Sigmoid colon (tissue), 4 donors: ENCODE results near the gene MEF2A.

Experiments used
- EP300 ChIP-seq, 4 donors: sonication (generic); formaldehyde crosslinking; IDR thresholded peaks; one replicate each; pipeline ENCODE4 v1.6.1; 2017; ENCODE audit warnings: antibody characterized with exemption in 4 of 4
- POLR2A ChIP-seq, 2 donors: fragments of 450-650 bp; IDR thresholded peaks; one replicate each; pipeline ENCODE4 v1.6.1; 2016; ENCODE audit warnings: antibody characterized with exemption in 2 of 2, mild to moderate bottlenecking in 2 of 2, moderate library complexity in 2 of 2
- POLR2AphosphoS5 ChIP-seq, 4 donors: sonication (generic); formaldehyde crosslinking; IDR thresholded peaks; one replicate each; pipeline ENCODE4 v1.6.1; 2017; ENCODE audit warnings: antibody characterized with exemption in 4 of 4

- no peak for TF ChIP-seq POLR2A (IDR thresholded peaks at IDR 0.05)
- no peak for TF ChIP-seq POLR2AphosphoS5 (IDR thresholded peaks at IDR 0.05)
- no peak for TF ChIP-seq EP300 (IDR thresholded peaks at IDR 0.05)
These were observed 164.1 kb downstream of the MEF2A start for GRCh38 chr15:99729920-99730319.
